Brain microvascular endothelial cell (primary cell): Measurements from ENCODE around the gene GDPD5.

Source experiments
- DNase-seq: peaks from one replicate; pipeline ENCODE4 v3.0.0-alpha.2; 2020
- H3K27ac ChIP-seq: fragments of 250-450 bp; sonication (Bioruptor Pico); 2 replicates; pipeline ENCODE4 v1.5.1; 2020; ENCODE audit warnings: mild to moderate bottlenecking, moderate library complexity
- H3K27me3 ChIP-seq: fragments of 250-450 bp; sonication (Bioruptor Pico); replicated peaks from 2 replicates; pipeline ENCODE4 v1.5.1; 2020; ENCODE audit warnings: mild to moderate bottlenecking
- H3K36me3 ChIP-seq: fragments of 250-450 bp; sonication (Bioruptor Pico); replicated peaks from 2 replicates; pipeline ENCODE4 v1.5.1; 2020; ENCODE audit warnings: mild to moderate bottlenecking
- H3K4me3 ChIP-seq: 2 replicates; pipeline ENCODE4 v1.5.1; 2011; ENCODE audit warnings: low read depth, mild to moderate bottlenecking, control low read depth, low read length, moderate library complexity
- CTCF ChIP-seq: IDR thresholded peaks from 2 replicates; pipeline ENCODE4 v1.5.1; 2011; ENCODE audit warnings: low read depth, mild to moderate bottlenecking, moderate library complexity, low read length, control low read depth, inconsistent platforms; ENCODE audit errors: missing control alignments
- in situ Hi-C: cut with HindIII; loops from 2 replicates; pipeline ENCODE4 v1.10.0; 2017; ENCODE audit warnings: low sequenced_read_pairs, low pct_ligation_motif_present

GDPD5 gene

GRCh38 chr11:75440960-75441803, 84.6 kb downstream of the GDPD5 start:
- in situ Hi-C loops = loop anchor here (10.0 kb wide), 1 partner anchor 74 kb away; no protein-coding TSS in a partner anchor
- TF ChIP-seq CTCF = no peak
- no peaks in the 10 kb centered on the region for H3K27me3 ChIP-seq
- no peak overlapping the region for H3K4me3 ChIP-seq
- no peak overlapping the region for H3K27ac ChIP-seq
- no peaks in the 10 kb centered on the region for H3K36me3 ChIP-seq
- DNase-seq = no peak

GRCh38 chr11:75439495-75440120, 86.1 kb downstream of the GDPD5 start:
- no peak overlapping the region for H3K27ac ChIP-seq
- no peak for DNase-seq
- no peaks in the 10 kb centered on the region for H3K27me3 ChIP-seq
- in situ Hi-C loops = loop anchor here (10.0 kb wide), 1 partner anchor 75 kb away; no protein-coding TSS in a partner anchor
- no peak overlapping the region for H3K4me3 ChIP-seq
- no peak for TF ChIP-seq CTCF
- no peaks in the 10 kb centered on the region for H3K36me3 ChIP-seq

- Histone ChIP-seq H3K4me3 (no peak overlapping the region), H3K27ac (no peak overlapping the region), H3K27me3 (no peaks in the 10 kb centered on the region), H3K36me3 (no peaks in the 10 kb centered on the region)
- in situ Hi-C loops = no loop called here
- no peak for DNase-seq
- TF ChIP-seq CTCF = no peak
Observed at GRCh38 chr11:75439026-75439425, 86.7 kb downstream of the GDPD5 start.

- in situ Hi-C loops = no loop called here
- no peak for DNase-seq
Observed at GRCh38 chr11:75437966-75438659, 87.6 kb downstream of the GDPD5 start.

GRCh38 chr11:75436806-75437205, 88.9 kb downstream of the GDPD5 start:
- H3K4me3 ChIP-seq = no peak overlapping the region
- no peak for DNase-seq
- TF ChIP-seq CTCF = no peak
- H3K36me3 ChIP-seq = no peaks in the 10 kb centered on the region
- no peak overlapping the region for H3K27ac ChIP-seq
- peaks cover 14% of the 10 kb centered on the region for H3K27me3 ChIP-seq
- in situ Hi-C loops = no loop called here

More at GRCh38 chr11:75437966-75438659, 87.6 kb downstream of the GDPD5 start:
- peaks cover 1% of the 10 kb centered on the region for H3K27me3 ChIP-seq
- H3K36me3 ChIP-seq = no peaks in the 10 kb centered on the region
- H3K27ac ChIP-seq = no peak overlapping the region
- no peak overlapping the region for H3K4me3 ChIP-seq
- TF ChIP-seq CTCF = no peak
